GM19099 (cell line): ENCODE measurements around the gene DNAJC10.

Experiments
- POLR2A ChIP-seq: IDR thresholded peaks from 3 replicates; pipeline ENCODE4 v1.6.1; 2011; ENCODE audit warnings: low read depth; ENCODE audit not compliant: insufficient read length; ENCODE audit errors: extremely low read depth

DNAJC10 gene

GRCh38 chr2:182715121-182715891 is 751 bp upstream of the DNAJC10 start:
- no peak for TF ChIP-seq POLR2A

- TF ChIP-seq POLR2A: no peak
These were observed 558 bp downstream of the DNAJC10 start for GRCh38 chr2:182716650-182716979.

GRCh38 chr2:182717416-182717815 is 1.4 kb downstream of the DNAJC10 start:
- no peak for TF ChIP-seq POLR2A

- no peak for TF ChIP-seq POLR2A
These were observed 1.8 kb downstream of the DNAJC10 start for GRCh38 chr2:182717816-182718215.

GRCh38 chr2:182718459-182718858 is 2.4 kb downstream of the DNAJC10 start:
- no peak for TF ChIP-seq POLR2A

GRCh38 chr2:182724656-182725055 is 8.6 kb downstream of the DNAJC10 start:
- no peak for TF ChIP-seq POLR2A

GRCh38 chr2:182726473-182726872 is 10.4 kb downstream of the DNAJC10 start:
- no peak for TF ChIP-seq POLR2A

- TF ChIP-seq POLR2A: no peak
These were observed 12.0 kb downstream of the DNAJC10 start for GRCh38 chr2:182728014-182728413.

GRCh38 chr2:182729710-182730339 is 13.8 kb downstream of the DNAJC10 start:
- TF ChIP-seq POLR2A: no peak

- TF ChIP-seq POLR2A: no peak
These were observed 14.4 kb downstream of the DNAJC10 start for GRCh38 chr2:182730486-182730885.

- TF ChIP-seq POLR2A: no peak
These were observed 16.7 kb downstream of the DNAJC10 start for GRCh38 chr2:182732736-182733135.

- TF ChIP-seq POLR2A: no peak
These were observed 17.5 kb downstream of the DNAJC10 start for GRCh38 chr2:182733572-182733971.

- no peak for TF ChIP-seq POLR2A
These were observed 24.6 kb downstream of the DNAJC10 start for GRCh38 chr2:182740701-182741100.

- TF ChIP-seq POLR2A: no peak
These were observed 25.6 kb downstream of the DNAJC10 start for GRCh38 chr2:182741620-182742019.

GRCh38 chr2:182744490-182744889 is 28.4 kb downstream of the DNAJC10 start:
- no peak for TF ChIP-seq POLR2A

- no peak for TF ChIP-seq POLR2A
These were observed 29.0 kb downstream of the DNAJC10 start for GRCh38 chr2:182745061-182745460.
